GM19372 (cell line): ENCODE data around the gene CLRN1.
"Not testable (repeated sequence)": the region's sequence is repeated elsewhere in the genome, so short reads cannot be mapped to it uniquely, and the experiment has no call there.

Experiments used
- ATAC-seq: cut with Tn5 transposase; IDR thresholded peaks from one replicate; pipeline ENCODE4 v1.9.1; 2021; ENCODE audit warnings: mild to moderate bottlenecking, low read depth, moderate library complexity; ENCODE audit not compliant: unreplicated experiment

Gene CLRN1

DNA sequence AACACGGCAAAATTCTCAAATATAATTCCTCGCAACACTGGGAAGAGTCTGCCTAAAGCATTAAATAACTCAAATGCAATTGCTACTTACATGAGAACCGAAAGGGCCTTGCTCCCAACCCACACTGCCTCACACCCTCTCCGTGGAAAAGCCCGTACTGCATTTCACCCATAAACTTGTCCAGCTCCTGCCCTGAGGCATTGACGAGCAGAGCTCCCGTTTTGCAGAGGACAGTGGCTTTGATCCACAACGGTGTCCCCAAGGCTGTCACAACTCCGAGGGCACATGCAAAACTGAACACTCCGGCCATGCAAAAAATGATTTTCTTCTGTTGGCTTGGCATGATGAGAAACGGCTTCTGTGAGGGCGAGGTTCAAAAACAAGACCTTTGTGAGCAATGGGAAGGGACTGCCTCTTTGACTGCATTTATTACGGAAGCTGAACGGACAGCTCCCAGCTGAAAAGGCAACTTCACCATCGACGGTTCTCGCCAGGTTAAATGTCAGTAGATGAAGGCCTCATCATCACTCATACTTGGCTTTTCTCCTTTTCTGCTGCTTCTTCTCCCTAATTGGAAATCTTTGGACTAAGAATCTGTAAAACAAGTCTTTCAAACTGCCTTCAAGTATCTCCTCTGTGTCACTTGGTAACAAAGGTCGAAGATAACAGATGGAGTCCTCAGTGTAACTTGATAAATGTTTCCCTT lies at the start of gene CLRN1:
Gene CLRN1, minus strand, starts transcription at position 362 of the 706 bp plus-strand sequence. Its CDS starts 19 bp downstream, at position 343.
- no peak for ATAC-seq

DNA sequence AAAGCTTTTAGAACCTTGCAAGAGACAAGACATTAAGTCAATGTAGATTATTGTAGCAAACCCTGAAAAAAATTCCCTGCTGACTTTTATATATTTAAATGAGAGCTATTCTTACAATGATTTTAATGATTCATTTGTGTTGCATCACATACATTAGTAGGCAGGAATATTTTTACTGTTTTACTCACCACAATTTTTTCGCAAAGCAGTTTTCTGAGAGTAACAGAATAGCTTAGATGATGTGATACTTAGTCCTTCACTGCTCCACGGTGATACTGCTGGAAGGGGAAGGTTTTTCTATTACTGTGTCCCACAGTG lies 43.9 kb upstream of the CLRN1 start:
- no peak for ATAC-seq

DNA sequence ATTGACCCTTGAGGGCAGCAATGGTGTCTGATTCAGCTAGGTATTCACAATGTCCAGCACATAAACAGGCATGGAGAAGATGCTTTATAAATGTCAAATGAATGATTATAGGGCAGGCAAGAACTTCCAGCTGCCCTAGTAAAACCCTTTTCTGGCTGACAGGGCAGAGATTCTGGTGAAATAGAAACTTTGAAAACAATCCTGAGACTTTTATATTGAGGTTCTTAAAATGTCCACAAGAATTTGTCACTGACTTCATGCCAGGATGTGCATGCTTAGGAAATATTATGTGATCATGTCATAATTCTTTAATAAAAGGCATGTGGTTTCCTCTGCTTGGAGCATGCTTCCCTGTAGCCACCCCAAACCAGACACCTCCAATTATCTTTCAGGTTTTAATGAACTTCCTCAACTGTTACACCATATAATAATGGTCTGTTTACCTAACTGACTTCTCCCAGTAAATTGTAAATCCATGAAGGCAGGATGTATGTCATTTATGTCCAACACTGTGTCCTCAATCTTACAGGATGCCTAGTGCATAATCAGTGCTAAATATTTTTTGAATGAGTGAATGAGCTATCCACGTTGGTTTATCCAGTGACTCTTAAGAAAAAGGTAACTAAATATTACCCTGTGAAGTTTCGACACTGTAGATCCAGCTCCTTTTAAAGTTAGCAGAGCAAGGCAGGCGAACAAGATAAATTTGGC lies 43.4 kb upstream of the CLRN1 start:
- no peak for ATAC-seq

GRCh38 chr3:151015181-151015580 lies 42.7 kb upstream of the CLRN1 start:
- no peak for ATAC-seq

DNA sequence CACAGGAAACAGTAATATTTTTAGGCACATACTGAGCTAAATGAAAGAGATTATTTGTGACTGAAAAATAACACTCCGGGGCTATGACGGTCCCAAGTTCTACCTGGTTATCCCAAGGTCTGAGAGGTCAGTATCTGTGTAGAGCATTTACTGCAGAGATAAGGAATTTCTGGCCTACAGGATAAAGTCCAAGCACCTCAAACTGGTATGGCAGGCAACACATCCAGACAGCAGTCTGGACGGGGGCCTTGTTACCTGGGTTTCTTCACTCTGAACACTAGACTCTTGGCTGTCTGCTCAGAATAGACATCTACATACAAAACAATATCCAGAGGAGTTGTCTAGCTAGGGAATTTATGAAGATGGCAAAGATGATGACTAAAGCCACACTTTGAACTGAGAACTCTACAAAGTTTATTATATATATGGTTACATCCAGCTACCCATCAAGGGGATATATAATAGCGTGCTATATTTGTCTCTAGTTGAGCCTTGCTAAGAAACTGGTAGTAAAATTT lies 42.0 kb upstream of the CLRN1 start:
- ATAC-seq: no peak

GRCh38 chr3:151012753-151013152 lies 40.2 kb upstream of the CLRN1 start:
- ATAC-seq: no peak

DNA sequence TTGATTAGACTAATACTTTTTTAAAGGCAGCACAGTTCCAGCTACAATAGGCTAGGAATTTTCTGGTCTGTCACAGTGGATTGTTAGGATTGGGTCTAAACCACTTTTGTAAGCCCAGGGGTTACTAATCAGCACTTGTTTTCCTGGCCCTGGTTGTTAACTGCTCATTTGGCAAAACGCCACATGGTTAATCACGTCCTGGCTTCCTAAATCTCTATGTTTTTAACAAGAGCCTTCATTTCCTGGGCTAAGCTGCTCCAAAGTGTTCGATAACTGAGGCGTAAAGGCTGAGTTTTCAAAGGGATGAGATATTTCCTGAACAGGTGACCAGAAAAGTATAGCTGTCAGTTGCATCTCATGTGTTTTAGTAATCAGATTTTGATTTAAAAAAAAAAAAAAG lies 38.9 kb upstream of the CLRN1 start:
- ATAC-seq: no peak

DNA sequence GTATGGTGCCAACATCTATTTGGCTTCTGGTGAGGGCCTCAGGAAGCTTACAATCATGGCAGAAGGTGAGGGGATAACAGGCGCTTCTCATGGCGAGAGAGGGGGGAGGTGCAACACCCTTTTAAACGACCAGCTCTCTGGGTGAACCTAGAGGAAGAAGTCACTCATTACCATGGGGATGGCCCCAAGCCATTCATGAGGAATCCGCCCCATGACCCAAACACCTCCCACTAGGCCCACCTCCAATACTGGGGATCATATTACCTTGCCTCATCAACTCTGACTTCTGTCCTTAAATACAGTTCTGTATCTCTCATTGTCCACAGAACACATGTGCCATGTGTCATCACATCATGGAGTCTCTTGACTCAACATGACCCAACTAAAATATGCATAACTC lies 37.5 kb upstream of the CLRN1 start:
- no peak for ATAC-seq

- ATAC-seq: no peak
Measured at GRCh38 chr3:151009430-151009829, 36.9 kb upstream of the CLRN1 start.

- ATAC-seq: no peak
Measured at GRCh38 chr3:151008699-151009098, 36.2 kb upstream of the CLRN1 start.

GRCh38 chr3:151003768-151004134 lies 31.2 kb upstream of the CLRN1 start:
- no peak for ATAC-seq

DNA sequence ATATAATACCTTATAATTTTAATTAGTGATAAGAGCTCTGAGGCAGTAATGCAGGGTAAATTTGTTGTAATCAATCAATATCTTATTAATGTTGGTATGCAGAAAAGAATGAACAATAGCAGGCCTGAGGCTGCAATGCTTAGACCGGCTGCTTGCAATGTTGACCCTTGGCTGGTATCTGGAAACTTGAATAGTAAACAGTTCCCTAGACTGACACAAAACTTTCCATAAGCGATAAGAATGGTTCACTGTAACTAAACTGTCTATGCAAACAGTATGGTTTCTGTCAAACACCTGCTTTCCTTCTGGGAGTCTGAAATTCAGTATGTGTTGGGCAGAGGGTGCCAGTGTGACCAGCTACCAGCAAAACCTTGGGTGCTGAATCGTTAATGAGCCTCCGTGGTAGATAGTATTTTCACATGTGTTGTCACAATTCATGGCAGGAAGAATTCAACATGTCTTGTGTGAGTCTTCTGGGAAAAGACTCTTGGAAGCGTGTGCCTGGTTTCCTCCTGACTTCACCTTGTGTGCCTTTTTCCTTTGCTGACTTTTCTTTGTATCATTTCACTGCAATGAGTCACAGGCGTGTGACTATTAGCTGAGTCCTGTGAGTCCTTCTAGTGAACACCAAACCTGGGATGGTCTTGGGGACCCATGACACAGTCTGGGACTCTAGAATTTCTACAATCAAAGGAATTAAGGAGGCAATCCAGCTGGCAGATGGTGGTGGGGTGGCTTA lies 30.7 kb upstream of the CLRN1 start:
- ATAC-seq: no peak

DNA sequence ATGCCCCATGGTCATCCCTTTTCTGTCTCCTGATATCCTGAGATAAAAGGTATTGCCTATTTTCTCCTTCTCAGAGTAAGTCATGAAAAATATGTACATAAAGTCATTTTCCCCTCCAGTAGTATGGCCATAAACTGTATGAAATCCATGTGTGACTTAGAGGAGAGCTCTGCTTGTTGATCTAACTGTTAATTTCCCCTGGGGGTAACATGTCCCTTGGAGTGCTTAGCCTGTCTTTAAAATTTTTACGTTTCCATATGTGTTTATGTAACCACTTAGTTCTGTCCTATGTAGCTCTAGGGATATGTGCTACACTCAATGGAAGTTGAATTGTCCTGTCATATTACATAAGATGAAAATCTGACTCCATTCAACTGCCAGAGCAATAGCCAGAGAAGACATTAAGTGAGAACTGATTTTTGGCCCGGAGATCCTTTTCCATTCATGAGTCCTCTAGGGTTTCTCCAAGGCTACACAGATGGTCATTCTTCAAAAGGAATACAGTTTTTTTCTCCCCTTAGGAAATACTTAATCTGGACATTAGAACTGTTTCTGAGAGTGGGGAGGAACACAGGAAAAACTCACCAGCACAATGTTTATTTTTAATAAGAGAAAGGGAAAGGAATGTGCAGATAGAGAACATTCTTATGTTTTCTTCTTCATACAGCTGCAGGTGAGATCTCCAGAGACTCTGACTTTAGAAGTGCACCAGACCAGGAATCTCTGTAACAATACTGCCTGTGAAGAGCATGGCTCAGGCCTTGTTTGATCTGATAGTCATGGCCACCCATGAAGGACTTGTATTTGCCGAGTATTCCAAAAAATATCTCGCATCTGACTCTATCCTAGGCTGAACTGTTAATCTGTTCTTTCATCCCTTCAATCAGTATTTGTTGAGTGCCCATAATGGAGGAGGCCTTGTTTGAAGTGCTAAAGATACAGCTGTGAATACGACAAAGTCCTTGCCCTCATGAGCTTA lies 29.8 kb upstream of the CLRN1 start:
- no peak for ATAC-seq

- no peak for ATAC-seq
Measured at GRCh38 chr3:150998996-150999395, 26.5 kb upstream of the CLRN1 start.

DNA sequence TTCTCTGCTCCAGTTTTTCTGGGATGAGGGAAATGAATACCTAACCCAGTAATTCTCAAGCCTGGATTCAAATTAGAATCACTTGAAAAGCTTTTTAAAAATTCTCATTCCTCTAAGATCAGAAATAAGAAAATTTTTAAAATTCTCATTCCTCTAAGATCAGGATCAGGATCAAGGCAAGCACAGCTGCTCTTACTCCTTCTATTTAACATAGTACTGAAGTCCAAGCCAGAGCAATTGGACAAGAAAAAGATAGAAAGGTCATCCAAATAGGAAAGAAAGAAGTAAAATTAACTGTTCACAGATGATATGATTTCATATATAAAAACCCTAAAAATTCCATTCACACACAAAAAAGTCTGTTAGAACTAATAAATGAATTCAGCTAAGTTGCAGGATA lies 24.2 kb upstream of the CLRN1 start:
- no peak for ATAC-seq

DNA sequence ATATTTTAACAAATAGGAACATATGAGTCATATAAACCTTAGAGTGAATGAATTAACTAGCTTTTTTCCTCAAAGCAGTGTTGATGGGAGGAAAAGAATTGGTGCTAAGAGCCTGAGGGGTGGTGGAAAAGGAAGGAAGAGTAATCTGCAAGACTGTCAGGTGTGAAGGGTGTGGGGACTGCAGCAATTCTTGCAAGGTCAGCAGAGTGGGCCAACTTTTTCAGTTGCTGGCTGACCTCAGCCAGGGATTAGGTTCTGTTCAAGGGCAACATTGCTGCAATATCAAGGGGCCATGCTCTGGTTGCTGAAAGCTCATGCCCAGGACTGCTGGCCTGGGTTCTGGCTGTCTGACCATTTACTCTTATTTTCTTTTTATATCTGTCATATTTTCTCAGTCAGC lies 23.0 kb upstream of the CLRN1 start:
- no peak for ATAC-seq

DNA sequence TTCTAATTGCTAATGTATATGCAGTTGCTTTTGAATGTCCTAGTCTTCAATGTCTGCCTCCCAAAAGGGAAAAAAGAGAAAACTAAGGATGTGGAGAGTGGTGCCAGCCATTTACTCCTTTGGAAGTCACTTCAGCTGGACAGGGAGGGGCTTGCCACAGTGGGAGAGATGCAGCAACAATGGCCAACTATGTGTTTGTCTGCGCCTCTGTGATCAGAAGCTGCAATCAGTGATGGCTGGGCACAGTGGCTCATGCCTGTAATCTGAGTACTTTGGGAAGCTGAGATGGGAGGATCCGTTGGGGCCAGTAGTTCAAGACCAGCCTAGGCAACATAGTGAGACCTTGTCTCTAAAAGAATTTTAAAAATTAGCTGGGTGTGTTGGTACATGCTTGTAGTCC lies 16.7 kb upstream of the CLRN1 start:
- no peak for ATAC-seq

DNA sequence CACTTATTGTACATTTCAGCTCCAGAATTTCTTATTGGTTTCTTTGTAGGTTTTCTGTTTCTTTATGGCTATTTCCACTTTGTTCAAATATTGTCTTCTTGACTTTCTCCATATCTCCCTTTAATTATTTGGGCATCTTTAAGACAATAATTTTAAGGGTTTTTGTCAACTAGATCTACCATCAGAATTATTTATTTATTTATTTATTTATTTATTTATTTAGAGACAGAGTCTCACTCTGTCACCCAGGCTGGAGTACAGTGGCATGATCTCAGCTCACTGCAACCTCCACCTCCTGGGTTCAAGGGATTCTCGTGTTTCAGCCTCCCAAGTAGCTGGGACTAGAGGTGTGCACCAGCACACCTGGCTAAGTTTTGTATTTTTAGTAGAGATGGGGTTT lies 15.9 kb upstream of the CLRN1 start:
- not testable (repeated sequence) for ATAC-seq

DNA sequence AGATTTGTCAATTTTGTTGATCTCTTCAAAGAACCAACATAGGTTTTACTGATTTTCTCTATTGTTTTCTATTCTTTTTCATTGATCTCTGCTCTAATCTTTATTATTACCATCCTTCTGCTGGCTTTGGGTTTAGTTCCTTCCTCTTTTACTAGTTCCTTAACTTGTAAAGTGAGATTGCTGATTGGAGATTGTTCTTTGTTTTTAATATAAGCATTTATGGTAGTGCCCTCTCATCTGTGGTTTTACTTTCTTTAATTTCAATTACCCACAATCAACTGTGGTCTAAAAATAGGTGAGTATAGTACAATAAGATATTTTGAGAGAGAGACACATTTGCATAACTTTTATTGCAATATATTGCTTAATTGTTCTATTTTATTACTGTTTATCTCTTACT lies 13.2 kb upstream of the CLRN1 start:
- ATAC-seq: no peak

DNA sequence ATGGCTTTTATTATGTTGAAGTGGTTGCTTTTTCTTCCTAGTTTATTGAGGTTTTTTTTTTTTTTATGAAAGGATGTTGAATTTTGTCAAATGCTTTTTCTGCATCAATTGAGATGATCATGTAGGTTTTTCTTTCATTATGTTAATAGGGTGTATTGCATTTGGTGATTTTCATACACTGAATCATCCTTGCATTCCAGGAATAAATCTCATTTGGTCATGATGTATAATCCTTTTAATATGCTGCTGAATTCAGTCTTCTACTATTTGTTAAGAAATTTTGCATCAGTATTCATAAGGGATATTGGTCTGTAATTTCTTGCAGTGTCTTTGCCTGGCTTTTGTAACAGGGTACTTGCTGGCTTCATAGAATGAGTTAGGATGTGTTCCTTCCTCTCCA lies 11.5 kb upstream of the CLRN1 start:
- ATAC-seq: no peak
